ENCODE results near the gene SCN11A.

DNA sequence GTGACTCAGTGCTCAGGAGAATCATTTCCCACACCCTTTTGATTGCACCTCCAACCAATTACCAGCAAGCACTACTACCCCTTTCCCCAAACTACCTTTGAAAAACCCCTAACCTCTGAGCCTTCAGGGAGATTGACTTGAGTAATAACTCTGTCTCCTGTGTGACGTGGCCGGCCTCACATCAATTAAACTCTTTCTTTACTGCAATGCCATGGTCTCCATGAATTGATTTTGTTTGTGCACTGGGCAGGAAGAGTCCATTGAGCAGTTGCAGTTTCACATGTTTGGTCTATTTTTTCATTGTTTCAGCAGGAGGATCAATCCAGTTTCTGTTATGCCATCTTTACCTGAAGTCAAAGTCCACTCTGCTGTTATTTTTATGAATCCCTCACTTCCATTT is 32.4 kb downstream of the SCN11A start:
- TF ChIP-seq, protein P1, sequence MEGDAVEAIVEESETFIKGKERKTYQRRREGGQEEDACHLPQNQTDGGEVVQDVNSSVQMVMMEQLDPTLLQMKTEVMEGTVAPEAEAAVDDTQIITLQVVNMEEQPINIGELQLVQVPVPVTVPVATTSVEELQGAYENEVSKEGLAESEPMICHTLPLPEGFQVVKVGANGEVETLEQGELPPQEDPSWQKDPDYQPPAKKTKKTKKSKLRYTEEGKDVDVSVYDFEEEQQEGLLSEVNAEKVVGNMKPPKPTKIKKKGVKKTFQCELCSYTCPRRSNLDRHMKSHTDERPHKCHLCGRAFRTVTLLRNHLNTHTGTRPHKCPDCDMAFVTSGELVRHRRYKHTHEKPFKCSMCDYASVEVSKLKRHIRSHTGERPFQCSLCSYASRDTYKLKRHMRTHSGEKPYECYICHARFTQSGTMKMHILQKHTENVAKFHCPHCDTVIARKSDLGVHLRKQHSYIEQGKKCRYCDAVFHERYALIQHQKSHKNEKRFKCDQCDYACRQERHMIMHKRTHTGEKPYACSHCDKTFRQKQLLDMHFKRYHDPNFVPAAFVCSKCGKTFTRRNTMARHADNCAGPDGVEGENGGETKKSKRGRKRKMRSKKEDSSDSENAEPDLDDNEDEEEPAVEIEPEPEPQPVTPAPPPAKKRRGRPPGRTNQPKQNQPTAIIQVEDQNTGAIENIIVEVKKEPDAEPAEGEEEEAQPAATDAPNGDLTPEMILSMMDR (IDR thresholded peaks at IDR 0.05; ENCODE audit: borderline replicate concordance, extremely low read depth, low read length, poor library complexity, severe bottlenecking), result no peak
- TF ChIP-seq EZH2 (IDR thresholded peaks at IDR 0.05; ENCODE audit: borderline replicate concordance, low read depth, low read length, severe bottlenecking), result no peak
